ENCODE data around the gene LY86.
A peak's percentile ranks its signal among the peaks of the same experiment; 100 is the strongest.

Gene LY86

DNA sequence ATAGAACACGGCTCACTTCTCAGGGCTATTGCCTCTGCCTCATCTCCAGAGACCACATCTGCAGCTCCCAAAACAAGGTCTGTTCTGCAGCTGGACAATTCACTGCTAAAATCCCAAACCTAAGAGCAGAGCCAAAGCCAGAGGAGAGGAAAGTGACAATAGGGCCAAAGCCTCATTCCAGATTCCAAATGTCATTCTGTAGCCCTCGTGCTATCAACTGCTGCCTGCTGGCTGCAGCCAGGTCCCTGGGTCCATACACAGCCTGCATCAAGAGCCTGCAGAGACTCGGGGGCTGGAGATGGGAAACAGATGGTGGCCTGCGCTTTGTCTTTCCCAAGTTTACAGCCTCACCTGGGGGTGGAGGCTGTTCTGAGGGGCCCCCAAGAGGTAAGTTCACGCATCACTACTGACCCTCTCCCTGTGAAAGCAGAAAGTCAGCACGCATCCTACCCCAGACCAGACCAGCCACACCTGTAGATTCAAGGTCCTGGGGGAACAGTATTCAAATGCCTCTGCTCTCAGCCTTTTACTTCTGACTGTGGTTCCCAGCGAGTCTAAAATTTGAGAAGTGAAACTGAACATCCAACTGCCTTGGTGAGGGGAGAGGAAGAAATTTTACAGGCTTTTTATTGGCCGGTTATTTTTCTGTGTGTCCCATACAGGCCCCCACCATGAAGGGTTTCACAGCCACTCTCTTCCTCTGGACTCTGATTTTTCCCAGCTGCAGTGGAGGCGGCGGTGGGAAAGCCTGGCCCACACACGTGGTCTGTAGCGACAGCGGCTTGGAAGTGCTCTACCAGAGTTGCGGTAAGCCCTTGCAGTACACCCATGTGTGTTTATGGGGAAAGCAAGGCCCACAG, at the start of gene LY86:
TSS of gene LY86 (plus strand) at position 657 of the 860 bp plus-strand sequence. CDS start at position 672, 15 bp downstream.
- no peak for DNase-seq (ENCODE audit: low read depth)

DNA sequence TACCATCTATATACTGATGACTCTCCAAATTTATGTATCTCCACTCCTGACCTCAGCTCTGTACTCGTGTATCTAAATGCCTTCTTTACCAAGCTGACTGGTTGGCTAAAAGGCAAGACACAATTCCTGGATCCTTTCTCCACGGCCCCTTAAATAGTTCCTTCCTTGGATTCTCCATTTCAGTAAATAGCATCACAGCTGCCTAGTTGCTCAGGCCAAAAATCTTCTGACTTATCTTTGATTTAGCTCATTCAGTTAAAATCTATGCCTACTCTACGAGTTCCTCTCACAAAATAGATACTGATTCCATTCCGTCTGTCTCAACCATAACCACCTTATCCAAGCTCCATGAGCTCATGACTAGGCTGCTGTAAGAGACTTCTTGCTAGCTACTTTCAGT, 49.5 kb upstream of the LY86 start:
- DNase-seq (ENCODE audit: low read depth) = no peak

DNA sequence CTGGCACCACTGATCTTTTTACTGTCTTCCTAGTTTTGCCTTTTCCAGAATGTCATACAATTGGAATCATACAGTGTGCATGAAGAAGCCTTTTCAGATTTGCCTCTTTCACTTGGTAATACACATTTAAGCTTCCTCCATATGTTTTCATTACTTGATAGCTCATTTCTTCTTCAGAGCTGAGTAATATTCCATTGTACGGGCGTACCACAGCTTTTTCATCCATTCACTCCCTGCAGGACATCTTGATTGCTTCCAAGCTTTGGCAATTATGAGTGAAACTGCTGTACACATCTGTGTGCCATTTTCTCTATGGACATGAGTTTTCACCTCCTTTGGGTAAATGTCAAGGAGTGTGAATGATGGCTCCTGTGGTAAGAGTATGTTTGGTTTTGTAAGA, 46.2 kb upstream of the LY86 start:
- DNase-seq (ENCODE audit: low read depth) = no peak

DNA sequence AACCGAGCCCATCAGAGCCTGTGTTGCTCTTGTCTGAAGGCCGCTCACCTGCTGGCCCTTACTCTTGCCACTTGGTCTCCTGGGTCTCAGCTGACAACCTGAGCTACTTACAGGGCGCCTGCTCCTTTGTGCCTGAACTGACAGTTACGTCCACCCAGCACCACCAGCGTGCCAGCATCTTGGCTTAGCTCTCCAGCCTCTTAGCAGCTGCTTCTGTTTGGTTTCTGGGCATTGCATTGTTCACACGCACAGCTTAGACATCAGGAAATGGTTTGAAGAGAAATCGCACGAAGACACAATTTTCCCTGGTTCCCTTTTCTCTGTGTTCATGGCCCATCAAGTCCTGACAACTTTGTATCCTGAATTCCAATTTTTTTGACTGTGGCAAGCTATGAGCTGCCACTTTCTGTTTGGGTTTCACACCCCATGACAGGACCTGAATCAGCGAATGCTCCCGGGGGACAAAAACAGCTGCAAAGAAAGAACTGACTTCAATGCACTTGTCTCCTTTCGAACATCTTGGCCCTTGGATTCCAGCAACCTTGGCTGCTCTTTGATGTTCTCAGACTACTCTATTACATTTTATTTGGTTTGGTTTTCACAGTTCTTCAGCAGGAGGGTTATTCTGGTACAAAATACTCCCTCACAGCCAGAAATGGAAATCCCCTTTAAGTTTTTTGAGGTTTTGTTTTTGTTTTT, 45.2 kb upstream of the LY86 start:
- no peak for DNase-seq (ENCODE audit: low read depth)

DNA sequence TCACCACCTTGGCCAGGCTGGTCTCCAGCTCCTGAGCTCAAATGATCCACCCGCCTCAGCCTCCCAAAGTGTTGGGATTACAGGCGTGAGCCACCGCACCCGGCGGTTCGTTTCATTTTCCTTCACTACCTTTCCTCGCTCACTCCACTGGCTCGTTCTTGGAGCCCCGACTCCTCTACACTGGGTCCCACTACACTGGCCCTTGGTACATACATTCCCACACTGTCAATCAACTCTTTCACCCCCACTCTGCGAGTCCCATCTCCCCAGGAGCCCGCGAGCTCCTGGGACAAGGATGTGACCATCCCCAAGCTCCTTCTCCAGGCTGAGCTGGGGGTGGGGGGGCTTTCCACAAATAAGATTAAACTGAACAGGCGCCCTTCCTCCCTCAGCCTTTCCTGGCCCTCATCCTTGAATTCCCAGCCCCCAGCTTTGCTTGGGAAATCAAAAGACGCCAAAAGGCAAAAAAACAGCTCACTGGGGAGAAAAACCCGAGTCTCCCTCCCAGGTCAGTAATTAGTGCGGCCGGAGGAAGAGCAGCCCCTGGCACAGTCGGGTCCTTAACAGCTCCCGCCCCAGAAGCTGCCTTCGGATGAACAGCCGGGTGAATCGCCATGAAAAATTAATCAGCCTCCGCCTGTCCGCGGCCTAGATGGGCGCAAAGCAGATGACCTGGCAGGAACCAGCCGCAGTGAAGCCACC, 42.8 kb upstream of the LY86 start:
- no peak for DNase-seq (ENCODE audit: low read depth)

DNA sequence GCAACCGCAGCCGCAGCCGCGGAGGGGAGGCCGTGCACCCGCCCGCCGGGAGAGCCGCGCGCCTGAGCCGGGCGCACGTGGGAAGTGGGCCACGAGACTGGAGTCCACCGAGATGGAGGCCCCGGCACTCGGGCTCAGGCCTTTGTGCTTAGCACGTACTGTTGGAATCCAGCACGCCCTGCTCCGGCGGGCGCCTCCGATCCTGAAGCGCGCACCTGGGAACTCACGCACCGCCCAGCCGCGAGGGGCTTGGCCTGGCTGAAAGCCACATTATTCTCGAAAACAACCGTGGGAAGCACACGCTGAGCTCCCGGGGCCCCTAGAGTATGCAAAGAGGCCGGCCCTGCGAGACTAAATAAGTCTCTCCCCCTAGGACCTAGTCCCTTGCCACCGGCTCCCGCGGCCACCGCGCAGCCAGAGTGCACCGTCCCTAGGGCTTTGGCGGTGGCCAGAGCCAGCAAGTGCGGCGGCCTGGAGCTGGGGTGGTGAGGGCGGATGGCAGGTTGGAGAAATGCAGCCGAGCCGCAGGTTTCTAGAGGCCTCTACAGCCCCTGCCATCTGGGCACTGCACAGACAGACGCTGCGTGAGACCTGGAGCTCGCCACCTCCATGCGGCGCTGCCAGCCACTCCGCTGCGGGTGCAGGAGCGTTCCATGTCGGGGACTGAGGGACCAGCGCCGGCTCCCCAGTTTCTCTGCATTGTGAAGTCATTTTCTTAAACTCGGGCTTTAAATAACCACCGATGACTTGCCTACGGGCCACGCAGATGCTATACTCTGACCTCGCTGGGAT, 42.0 kb upstream of the LY86 start:
- peak; percentile 5 for DNase-seq (ENCODE audit: low read depth)

DNA sequence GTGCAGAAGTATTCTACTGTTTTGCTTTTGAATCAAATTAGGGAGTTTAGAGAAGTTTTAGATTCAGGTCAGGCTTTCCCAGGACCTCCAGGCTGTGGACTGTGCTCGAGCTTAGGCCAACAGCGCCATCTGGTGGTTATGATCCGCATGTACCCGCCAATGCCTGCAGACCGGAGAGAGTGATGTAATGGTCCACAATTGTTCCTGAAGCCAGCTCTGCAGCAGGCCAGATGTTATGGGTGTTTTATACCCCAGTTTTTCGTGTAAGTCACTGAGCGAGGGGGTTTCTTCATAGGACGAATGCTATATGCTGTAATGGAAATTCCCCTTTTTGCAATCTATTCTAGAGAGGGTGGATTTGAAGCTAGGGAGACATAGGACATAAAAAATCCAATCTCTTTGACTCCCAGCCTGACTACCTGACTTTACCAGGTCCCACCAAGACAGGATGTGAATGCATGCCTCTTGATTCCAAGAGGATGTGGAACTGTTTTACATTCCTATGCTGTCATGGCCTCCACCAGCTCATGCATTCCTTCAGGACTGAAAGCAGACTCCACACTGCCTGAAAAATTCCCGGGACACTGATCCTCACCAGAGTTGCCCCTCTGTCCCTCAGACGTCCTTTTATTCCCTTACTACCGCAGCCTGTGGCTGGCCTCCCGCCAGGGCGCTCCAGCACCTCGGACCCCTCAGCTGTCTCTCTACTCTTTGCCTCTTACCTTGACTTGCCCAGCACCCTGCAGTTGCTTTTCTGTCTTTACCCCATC, 41.2 kb upstream of the LY86 start:
- DNase-seq (ENCODE audit: low read depth) = peak; percentile 73

DNA sequence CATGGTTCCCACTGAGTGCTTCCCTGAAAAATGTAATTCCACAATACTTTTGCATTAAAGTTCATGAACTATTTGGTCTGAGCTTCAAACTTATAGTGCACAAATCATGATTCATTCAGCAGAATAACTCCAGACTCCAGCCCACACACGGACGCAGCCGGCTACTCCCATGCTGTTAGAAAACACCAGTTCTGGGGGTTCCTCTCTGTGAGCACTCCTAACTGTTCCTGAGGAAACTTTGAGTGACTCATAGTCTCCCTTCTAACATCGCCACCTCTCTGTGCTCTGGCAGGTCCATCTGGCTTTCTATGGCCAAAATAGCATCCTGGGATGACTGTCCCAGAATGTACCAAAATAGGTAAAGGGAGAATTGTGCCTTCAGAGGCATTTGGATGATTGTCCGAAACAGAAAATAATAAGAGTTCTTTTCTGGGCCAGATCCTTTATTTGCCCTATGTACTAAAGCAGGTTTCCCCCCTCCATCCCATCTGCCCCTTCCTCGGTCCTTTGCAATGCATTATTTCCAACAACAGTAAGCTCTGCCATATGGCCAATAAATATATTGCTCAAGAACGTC, 32.3 kb upstream of the LY86 start:
- no peak for DNase-seq (ENCODE audit: low read depth)

DNA sequence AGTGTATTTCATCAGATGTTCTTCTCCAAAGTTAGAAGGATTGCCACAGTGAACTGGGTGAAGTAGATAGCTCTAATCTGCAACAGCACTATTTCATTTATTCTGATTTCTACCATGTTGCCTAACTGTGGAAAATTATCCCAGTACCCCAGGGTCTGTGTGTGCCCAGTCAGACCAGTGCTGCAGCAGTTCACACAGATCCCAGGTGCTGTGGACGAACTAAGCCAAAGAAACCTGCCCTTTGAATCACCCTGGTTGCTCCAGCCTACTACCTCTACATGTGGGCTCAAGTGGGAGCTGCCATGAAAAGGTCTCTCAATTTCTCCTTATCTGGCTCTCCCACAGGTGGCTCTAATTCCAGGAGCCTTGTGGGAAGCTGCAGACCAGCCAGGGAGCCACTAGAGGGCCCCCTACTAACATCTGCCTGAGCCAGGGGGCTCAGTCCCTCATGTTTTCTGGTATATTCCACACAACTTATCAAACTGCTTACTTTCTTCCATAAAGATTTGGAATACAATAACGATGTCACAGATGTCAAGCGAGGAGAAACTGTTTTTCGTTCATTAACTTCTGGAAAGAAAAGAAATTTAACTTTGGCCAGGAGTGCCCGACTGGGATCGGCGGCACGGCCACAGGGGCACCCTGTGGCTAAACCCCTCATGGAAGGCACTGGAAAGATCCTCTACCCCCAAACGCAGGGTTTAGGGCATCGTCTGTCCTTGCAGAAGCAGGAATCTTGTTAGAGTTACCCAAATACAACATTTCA, 31.6 kb upstream of the LY86 start:
- DNase-seq (ENCODE audit: low read depth) = peak; percentile 7

DNA sequence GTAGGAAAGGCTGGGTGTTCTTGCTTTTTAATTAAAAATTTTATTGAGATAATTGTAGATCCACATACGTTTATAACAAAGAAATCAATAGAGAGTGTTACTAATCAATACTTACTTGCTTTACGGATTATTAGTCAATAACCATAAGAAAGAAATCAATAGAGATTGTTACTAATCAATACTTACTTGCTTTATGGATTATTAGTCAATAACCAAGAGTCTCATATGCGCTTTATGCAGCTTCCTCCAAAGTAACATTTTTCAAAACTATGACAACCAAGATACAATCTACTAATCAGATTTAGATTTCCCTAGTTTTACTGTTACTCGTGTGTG, 31.0 kb upstream of the LY86 start:
- no peak for DNase-seq (ENCODE audit: low read depth)

DNA sequence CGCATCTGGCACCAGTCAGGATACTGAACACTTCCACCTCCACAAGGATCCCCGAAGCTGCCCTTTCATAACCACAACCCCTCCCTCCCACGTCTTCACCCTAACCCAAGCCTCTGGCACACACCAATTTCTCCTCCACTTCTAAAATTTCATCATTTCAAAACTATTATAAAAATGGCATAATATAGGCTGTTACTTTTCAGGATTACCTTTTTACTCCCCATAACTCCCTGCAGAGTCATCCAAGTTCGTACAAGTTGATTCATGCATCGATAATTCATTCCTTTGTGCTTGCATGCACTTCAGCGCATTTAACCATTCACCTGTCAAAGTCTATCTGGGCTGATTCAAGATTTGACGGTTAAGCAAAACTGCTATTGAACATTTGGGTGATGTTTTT, 30.6 kb upstream of the LY86 start:
- no peak for DNase-seq (ENCODE audit: low read depth)

DNA sequence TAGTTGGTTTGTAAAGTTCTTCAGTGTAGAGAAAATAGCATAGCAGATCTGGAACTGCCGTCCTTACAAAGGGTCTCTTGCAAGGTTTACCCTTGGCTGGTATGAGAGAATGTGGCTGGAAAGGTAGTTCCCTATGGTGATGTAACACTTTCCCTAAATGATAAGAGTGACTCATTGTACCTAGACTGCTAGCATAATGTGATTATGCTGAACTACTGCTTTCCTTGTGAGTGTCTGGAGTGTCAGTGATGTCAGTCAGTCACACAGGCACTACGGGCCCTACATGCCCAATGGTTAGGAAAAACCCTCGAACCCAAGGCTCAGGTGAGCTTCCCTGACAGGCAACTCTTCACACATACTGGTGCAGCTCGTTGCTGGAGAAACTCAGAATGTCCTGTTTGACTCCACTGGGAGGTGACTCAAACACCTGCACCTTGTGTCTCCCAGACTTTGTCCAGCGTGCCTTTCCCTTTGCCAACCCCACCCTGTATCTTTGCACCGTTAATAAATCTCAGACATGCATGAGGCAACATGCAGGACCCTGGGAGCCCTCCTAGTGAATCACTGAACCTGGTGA, 28.4 kb upstream of the LY86 start:
- no peak for DNase-seq (ENCODE audit: low read depth)

DNA sequence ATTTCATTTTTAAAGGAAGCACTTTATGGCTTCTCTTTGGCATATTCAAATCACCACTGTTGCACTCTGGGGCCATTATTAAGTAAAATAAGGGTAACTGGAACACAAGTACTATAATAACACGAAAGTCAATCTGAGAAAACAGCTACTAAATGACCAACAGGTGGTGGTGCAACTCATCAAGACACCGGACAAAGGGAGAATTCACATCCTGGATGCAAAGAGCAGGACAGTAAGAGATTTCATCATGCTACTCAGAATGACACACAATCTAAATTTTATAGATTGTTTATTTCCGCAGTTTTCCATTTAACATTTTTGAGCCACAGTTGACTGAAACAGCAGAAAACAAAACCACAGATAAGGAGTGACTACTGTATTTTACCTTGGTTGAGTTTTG, 27.6 kb upstream of the LY86 start:
- DNase-seq (ENCODE audit: low read depth) = no peak

DNA sequence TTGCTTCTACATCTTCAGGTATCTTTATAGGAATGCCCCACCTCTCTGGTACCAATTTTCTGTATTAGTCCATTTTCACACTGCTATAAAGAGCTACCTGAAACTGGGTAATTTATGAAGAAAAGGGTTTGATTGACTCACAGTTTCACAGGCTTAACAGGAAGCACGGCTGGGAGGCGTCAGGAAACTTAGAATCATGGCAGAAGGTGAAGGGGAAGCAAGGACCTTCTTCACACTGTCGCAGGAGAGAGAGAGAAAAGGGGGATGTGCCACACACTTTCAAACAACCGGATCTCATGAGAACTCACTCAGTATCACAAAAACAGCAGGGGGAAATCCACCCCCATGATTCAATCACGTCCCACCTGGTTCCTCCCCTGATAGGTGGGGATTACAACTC, 24.4 kb upstream of the LY86 start:
- no peak for DNase-seq (ENCODE audit: low read depth)

DNA sequence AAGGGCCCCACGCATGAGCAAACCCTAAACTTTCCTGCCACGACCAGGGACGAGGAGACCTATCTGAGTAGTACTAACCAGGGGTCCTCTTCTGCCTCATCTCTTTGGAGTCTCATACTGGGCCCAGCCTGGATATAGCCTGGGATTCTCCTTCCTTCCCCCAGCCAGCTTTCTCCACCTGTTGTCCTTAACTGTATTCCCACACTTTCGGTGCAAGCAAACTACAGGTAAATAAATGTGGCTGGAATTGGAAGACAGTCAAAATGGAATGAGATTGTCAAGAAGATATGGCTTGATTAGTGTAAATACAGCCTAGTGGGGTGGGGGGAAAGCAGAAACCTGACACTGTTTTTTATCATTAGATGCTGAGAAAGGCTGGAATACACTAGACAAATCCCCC, 23.5 kb upstream of the LY86 start:
- no peak for DNase-seq (ENCODE audit: low read depth)

DNA sequence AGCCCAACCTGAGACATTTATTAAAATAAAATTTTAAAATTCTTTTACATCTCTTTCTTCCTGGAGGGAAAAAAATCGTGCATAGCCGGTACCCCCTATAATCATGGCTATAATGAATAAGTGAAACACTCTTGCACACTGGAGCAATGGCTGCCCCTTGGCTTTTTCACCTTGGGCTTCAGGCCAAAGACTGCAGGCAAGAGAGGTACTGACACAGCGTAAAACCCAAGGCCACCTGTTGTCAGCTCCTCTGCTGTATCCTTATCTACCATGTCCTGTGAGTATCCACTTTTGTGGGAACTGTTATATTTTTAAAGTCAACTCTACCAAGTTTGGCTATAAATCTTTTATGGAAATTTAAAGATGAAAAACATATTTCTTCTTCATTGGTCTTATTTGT, 23.0 kb upstream of the LY86 start:
- no peak for DNase-seq (ENCODE audit: low read depth)

DNA sequence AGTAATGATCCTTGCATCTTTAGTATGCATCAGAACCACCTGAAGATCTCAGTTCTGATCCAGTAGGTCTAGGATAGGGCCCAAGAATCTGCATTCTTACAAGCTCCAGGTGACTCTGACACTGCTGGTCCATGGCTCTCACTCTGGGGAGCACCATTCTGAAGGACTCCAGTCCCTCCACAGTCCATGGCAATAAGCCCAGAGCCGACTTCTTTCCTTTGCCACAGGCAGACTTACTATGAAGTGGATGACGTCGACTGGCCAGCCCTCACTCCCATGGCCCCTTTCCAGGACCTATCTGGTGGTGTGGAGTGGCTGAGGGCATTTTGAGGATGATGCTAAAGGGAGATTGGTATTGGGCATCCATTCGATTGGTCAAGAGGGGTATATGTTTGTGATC, 21.8 kb upstream of the LY86 start:
- no peak for DNase-seq (ENCODE audit: low read depth)

DNA sequence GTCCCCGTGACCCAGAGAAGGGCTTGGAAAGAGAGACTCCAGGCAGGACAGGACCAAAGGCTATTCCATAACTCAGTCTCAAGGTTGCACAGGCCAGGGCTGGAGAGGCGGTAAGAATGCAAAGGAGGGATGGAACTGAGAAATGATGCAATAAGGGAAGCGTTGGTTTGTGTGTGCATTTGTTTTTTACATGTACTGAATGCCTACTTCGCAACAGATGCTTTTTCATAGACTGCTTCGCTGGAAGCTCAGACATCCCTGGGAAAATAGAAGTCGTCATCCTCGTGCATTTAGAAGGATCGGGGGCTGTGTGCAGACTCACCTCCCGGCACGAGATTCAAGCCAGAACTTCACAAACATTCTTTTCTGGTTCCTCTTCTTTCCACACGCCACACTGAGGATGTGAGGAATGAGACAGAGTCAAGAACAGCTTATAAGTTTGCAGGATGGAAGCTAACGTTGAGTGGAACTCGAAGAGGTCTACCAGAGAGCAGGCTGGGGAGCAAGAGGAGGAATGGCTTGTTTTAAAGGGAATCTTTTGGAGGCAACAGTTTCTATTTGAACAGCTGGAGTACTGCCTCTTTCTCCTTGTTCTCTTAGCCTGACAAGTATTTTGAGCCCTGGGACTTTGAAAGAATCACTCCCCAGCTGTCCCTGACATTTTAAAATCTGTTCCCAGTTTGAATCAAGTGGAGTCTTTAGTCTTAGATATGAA, 19.3 kb upstream of the LY86 start:
- no peak for DNase-seq (ENCODE audit: low read depth)

DNA sequence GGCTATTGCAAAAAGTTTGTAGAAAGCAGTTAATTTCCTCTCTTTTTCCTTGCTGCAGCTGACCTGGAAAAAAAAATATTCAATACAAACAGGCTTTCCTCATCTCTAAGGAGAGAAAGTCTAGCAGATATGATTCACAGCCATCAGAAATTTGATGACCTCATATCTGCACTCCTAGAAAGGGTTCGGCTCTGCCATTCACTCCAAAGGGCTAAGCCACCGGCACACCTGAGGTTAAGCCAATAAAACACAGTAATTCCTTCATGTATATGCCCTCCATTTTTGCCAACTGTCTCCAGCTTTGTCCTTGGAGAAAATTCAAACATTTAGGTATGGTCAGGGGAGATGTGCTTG, 18.7 kb upstream of the LY86 start:
- DNase-seq (ENCODE audit: low read depth) = no peak
